Measurements from ENCODE around the gene DCUN1D2.
A peak's percentile ranks its signal among the peaks of the same experiment; 100 is the strongest.
"Not testable (repeated sequence)": the region's sequence is repeated elsewhere in the genome, so short reads cannot be mapped to it uniquely, and the experiment has no call there.

Gene DCUN1D2

DNA sequence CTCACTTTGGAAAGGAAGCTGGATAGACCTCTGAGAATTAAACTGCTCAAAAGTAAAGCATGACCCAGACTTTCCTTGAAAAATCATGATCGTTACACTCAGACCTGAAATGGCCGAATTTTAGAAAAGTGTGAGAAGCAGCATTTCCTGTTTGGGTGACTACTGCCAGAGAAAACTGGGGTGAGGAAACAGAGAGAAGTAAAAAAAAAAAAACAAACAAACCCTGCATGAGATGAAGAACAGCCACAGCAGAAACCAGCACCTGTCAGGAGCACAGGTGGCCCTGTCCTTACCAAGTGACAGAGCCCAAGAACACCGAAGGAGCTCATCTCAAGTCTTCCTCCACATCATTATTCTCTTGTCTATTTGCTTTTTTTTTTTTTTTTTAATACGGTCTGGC lies 25.2 kb downstream of the DCUN1D2 start:
- DNase-seq (ENCODE audit: low read depth in 2 of 2): no peak

DNA sequence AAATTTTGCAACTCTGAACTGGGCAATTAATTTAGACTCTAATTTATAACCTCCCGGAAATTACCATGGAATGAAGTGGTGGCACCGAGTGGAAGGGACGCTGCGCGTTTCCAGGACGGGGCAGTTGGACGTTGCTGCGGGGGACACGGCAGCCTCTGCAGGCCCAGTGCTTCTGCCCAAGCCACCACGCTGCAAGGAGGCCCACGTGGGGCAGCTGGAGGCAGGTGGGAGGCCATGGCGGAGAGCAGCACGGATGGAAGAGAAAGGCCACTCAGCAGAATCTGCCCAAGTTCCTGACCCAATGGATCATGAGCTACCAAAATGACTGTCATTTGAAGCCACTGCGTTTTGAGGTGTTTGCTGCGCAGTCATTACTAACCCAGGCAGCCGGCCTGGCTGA lies 26.0 kb downstream of the DCUN1D2 start:
- no peak for DNase-seq (ENCODE audit: low read depth in 2 of 2)

DNA sequence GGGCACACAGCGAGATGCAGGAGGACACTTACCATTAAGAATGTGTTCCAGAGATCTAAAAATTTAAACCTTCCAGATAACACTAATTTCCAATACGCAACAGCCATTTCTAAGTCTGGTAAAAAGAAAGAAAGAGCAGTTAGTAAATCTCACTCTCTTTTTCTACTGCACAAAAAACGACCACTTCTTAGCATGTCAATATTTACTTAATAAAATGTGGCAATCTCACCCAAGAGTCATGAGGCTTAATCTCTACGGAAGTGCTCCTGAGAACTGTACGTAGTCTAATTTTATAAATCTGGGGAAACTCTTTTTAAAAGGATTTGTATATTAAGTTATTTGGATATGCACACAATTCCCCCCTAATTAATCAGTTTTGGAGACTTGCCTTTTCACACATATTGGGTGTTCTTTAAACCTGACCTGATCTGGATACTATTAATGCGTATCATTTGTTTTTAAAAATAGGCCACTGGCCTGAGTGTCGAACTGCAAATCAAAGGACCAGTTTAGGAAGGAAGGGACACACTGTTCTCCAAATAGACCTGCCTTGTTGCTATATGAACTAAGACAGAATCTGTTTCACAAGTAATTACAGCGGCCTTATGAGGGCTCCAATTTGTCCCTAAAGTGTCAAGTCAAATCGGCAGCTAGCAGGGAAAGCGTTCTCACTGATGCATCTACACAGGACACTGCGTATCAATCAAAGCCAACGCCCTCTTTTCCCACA lies 29.3 kb downstream of the DCUN1D2 start:
- no peak for DNase-seq (ENCODE audit: low read depth in 2 of 2)

DNA sequence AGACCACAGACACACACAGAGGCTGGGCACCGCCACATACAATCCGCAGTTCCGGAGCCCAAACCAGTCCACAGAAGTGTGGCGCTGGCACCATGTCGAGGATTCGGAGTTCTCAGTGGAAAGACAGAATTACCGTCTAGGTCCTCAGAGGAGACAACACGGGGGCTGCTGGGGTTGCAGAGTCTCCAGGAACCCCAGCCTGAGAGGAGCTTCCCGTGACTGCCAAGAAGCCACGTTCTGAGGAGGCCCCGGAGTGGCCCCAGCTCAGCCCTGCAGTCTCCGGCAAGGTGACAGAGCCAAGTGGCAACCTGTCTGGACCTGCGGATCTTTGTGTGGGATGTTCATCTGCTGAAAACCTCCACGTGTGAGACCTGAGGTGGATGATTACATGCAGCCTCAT lies 29.9 kb downstream of the DCUN1D2 start:
- DNase-seq (ENCODE audit: low read depth in 2 of 2): no peak

DNA sequence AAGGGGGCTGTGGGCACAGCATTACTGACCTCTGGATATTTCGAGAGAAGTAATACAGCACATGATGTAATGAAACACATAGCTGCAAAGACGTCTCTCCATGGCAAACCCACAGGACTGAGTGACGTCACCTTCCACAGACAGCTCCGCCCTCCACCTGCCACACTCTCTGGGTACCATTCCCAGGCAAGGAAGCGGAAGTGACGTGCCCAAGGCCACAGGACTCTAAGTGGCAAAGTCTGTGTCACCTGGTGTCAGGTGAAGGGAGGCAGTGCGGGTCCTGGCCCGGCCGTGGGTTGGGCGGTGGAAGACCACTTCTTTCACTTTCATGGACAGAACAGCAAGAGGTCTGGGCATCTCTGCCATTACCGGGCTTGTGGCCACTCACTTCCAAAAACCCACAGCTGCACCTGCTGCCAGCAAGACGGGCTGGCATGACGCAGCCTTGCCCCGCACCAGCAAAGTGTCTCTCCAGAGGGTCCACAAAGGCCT lies 30.4 kb downstream of the DCUN1D2 start:
- DNase-seq (ENCODE audit: low read depth in 2 of 2): no peak

DNA sequence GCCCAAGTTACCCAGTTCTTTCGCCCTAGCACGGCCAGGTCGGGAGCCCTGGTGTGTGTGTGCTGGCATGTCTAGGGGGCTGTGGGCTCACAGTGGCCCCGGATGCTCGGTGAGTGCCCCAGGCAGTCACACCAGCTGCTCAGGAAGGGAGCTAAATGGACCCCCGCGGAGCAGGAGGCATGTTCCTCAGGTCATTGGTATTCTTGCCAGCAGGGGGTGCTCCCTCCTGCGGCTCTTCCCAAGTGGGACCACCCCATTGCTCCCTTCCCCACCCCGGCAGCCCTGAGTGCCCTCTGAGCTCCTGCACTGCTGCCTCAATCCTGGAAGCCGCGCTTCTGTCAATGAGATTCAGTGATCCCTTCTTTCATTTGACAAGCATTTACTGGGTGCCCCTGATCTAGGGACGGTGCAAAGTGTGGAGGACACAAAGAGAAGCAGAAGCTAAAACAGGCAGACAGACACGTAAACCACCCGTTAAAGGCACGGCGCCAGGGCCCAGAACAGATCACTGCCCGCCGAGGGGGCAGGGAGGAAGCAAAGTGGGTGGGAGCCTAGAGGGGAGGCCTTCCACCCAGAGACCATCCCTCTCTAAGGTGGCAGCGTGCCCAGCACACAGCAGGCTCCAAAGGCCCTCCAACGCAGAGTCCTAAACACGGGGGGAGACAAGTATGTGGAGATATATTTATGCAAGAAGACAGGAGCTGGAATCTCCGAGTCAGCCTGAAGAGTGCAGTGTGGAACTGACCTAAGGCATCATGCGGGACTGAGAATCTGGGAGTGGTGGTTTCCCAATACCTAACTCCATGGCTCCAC lies 32.1 kb downstream of the DCUN1D2 start:
- DNase-seq (ENCODE audit: low read depth in 2 of 2): no peak

DNA sequence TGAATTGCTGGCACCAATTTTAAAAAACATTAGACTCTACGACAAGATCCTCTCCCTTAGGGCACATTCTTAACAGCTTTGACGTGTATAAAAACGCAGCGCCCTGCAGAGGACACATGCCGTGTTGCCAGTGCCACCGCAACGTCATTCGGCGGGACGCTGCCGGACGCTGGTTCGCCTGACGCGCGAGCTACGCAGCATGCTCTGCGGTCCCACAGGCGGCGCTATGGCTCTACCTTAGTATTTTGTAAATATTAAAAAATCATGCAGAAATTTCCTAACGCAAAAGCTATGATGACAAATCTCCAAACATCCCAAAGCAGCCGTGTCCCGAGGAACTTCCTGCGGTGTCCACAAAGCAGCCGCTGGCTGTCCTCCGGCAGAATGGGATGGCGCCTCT lies 33.0 kb downstream of the DCUN1D2 start:
- DNase-seq (ENCODE audit: low read depth in 2 of 2): no peak

DNA sequence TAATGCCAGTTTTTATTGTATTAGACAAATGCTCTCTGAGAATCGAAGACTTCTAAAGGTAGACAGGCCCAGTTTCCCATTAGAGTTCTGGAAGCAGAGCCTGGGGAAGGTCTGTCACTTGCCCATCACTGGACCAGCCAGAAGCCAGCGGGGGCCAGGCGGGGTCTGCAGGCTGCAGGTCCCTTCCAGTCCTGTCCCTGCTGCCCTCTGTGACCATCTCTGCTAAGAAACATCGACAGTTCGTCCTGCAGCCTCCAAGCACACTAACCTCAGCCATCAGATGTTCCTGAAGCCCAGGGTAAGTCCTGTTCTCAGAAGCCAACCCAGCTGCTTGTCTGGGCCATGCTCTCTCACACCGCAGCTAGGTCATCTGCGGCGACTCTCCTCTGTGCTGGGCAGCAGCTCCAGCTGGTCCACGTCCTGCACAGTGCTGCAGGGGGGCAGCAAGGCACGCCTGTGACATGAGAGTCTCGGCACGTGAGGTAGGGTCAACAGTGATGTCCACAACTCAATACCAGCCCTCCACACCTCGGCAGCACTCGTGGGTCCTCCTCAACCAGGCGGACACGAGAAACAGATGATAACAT lies 34.3 kb downstream of the DCUN1D2 start:
- no peak for DNase-seq (ENCODE audit: low read depth in 2 of 2)

DNA sequence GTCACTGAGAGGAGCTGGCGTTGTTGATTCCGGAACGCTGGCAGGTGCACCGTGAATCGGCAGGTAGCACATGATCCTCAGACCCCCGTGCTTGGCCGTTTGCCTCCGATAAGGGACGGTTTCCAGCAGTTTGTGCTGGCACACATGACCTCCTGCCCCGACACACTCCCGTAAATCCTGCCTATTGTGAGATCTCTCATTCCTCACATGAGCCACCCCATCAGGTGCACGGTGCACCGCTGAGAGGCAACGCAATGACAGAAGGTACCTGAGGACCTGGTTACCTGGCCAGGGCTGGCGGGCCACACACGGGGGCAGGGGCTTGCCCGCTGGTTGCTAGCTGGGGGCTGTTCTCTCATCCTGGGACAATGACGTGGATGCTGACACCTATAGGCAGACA lies 35.1 kb downstream of the DCUN1D2 start:
- DNase-seq (ENCODE audit: low read depth in 2 of 2): no peak

DNA sequence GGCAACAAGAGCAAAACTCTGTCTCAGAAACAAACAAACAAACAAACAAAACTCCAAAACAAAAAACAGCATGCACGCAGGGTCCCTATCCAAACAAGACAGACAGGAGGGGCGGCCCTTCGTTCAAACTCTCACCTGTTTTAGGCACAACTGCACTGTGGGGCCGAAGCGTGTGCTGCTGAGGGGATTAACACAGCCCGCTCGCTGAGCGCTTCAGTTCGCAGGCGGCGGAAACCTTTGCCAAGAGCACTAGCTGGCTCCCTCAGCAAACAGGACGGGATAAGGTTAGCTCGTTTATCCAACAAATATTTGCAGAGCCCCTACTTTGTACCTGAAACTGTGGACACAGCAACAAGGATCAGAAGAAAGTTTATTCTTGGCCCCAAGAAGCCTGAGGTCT lies 35.6 kb downstream of the DCUN1D2 start:
- DNase-seq (ENCODE audit: low read depth in 2 of 2): no peak

DNA sequence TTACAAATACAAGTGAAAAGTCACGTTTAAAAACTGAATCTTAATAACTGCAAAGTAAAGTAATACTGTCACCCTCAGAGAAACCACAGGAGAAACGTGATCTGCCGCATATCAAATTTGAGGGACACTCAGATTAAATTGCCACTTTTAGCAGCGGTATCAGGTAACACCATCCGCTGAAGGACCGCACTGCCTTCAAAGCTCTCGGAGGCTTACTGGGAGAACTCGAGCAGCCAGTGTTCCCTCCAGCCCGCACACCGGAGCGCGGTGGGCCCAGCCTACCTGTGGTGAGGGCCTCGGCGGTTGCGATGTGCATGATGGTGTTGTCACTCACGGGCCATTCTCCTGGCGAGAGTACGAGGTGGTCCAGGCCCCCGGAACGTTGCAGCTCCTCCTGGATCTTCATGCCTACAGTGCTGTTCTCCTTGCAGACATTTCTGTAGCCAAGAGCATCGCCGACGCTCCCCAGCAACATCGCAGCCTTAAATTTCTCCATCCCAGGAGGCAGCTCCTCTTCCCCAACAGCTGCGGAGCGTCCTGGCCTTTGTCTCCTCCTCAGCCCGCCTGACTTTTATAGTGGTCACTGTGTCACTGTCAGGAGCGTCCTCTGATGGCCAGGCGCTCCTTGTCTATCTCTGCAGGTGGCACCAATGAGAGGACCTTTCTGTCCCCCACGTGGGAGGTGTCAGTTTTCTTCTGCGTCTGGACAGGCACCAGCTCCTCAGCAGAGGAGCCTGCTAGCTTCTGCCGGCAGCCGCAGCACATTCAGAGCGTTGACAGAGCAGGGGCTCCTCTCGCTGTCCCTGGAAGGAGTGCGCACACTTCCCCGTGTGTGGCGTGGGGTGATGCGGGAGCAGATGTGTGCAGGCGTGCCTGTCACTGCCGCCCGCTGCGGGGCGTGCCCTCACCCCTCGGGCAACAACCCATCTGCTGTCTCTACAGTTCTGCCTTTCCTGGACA lies 37.3 kb downstream of the DCUN1D2 start, which contains the start of gene ADPRHL1:
ADPRHL1 (minus strand) TSS at position 547 of the 960 bp plus-strand sequence; CDS start at position 496, 51 bp downstream.
- no peak for DNase-seq (ENCODE audit: low read depth in 2 of 2)

DNA sequence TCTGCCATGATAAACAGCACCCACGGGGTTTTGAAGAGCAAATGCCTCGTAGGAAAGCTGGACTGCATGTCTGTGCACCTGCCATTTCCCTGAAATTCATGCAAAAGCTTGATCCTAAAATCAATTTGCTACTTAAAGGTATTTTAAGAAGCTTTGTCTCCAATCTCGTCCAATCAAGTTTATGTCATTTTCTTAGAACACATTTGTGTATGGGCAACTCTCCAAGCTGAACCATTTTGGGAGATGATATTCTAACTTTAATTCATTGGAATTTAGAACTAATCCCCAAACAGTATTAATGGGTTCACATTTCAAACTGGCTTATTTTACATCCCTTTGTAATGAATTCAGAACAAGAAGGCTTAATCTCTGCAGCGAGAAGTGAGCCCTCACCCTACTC lies 38.0 kb downstream of the DCUN1D2 start:
- no peak for DNase-seq (ENCODE audit: low read depth in 2 of 2)

DNA sequence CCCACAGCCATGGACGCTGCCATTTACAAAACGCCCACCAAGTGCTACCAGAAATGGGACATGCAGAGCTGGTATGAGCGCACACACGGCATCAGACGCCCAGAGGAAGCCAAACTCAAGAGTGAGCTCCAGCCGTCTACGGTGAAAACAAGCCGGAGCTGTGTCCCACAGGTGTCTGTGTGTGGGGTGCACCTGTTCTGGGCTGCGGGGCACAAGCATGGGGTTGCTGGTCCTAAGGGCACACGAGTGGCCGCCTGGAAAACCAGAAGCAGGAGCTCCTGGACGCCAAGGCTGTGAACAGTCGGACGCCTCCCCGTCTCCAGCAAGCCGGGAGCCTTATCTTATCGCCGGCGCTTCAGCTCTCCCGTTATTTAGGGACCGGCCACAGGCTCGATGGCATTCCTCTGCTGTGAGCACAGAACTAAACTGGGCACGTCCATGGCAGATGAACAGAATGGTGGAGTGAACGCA lies 38.5 kb downstream of the DCUN1D2 start:
- DNase-seq (ENCODE audit: low read depth in 2 of 2): no peak

DNA sequence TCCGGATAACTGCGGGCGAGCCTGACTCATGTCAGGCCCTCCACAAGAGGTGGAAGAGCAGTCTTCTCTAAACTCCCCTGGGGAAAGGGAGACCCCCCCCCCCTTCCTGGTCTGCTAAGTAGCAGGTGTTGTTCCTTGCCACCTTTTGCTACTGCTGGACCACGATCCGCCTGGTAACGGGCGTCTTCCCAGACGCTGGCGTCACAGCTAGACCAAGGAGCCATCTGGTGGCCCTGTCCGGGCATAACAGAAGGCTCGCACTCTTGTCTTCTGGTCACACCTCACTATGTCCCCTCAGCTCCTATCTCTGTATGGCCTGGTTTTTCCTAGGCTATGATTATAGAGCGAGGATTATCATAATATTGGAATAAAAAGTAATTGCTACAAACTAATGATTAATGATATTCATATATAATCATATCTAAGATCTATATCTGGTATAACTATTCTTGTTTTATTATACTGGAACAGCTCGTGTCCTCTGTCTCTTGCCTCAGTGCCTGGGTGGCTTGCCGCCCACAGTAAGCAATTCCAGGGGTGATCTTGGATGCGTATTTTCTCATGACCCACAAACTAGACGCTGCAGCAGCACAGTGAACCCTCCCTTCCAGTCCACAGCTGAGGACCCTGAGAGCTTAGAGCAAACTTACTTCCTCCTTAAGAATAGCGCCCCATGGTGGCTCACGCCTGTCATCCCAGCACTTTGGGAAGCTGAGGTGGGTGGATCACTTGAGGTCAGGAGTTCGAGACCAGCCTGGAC lies 39.5 kb downstream of the DCUN1D2 start:
- not testable (repeated sequence) for DNase-seq (ENCODE audit: low read depth in 2 of 2)

DNA sequence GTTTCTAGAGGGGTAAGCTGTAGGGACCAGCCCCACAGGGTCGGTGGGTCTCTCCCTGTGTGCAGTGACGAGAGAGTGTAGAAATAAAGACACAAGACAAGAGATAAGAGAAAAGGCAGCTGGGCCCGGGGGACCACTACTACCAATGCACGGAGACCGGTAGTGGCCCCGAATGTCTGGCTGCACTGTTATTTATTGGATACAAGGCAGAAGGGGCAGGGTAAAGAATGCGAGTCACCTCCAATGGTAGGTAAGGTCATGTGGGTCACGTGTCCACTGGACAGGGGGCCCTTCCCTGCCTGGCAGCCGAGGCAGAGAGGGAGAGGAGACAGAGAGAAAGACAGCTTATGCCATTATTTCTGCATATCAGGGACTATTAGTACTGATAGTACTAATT lies 40.2 kb downstream of the DCUN1D2 start:
- not testable (repeated sequence) for DNase-seq (ENCODE audit: low read depth in 2 of 2)

DNA sequence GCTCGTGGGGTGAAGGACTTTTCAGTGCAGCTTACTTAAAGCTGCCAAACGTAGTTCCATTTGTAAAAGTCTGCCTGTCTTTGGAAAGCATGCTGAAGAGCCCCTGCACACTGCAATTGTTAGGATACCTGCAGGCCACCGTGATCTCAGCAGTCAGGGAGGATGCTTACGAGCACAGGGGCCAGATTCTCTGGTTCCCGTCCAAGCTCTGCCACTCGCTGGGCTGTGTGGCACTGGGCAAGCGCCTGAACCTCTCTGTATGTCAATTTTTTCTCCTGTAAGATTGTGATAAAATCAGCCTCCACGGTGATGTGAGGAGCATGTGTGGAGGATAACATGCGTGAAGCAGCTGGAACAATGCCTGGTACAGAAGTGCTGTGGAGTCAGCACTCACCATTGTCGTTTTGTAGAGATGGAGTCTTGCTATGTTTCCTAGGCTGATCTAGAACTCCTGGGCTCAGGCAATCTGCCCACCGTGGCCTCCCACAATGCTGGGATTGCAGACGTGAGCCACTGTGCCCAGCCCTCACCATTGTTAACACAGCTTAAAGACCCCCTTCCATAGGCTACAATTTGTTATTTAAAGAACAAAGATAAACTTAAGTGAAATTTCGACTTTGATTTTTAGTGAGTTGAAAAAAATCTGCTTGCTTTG lies 40.7 kb downstream of the DCUN1D2 start:
- no peak for DNase-seq (ENCODE audit: low read depth in 2 of 2)

DNA sequence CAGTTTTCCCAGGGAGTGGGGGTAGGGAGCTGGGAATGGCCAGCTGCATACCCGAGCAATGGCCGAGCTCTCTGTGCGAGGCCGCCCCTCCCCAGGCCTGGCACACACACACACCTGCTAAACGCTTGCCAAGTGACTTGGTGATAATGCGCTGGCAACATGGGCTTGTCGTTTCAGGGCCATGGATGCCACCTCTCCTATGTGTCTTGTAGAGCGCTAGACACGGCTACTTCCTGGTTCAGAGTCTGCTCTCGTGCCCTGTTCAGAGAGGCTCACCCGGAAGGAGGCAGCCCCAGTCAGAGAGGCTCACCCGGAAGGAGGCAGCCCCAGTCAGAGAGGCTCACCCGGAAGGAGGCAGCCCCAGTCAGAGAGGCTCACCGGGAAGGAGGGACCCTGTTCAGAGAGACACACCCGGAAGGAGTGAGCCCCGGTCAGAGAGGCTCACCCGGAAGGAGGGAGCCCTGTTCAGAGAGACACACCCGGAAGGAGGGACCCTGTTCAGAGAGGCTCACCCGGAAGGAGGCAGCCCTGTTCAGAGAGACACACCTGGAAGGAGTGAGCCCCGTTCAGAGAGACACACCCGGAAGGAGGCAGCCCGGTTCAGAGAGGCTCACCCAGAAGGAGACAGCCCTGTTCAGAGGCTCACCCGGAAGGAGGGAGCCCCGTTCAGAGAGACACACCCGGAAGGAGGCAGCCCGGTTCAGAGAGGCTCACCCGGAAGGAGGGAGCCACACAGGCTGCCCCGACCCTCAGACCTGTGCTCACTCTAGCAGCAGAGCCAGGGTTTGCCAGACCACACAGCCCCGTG lies 41.4 kb downstream of the DCUN1D2 start:
- peak in 1 of 2 donors; percentile 3 for DNase-seq (ENCODE audit: low read depth in 2 of 2)

DNA sequence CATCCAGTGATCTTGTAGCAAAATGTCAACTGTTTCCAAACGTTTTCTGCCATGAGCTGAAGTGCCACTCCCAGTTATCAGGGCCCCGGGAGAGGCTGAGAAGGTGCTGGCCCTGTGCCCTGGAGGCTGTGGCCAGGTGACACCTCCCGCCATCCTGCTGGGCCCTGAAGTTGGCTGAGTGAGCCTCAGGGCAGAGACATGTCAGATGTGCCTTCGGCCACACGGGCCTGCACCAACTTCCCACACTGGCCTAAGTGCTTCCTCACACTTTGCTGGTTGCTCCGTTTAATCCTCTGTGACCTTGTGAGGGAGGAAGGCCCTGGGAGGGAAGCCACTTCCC lies 42.0 kb downstream of the DCUN1D2 start:
- DNase-seq (ENCODE audit: low read depth in 2 of 2): no peak

DNA sequence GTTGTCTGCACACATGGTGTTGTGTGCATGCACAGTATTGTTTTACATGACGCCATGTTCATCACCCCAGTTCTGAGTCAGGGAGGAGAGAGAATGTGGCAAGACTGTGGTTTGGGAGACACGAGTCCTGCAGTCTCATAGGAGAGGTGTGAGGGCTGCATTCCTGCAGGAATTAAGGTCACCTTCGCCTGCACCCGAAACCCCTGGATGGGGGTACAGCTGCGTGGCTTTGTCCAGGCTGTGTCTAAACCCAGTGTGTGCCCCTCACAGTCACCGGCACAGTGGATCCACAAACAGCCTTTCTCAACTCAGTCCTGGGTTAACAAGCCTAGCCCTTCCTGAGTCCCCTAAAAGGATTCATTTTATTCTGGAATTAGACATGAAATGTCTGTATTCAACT lies 42.9 kb downstream of the DCUN1D2 start:
- no peak for DNase-seq (ENCODE audit: low read depth in 2 of 2)
